ENCODE data around the gene TCP1. TPM values are rescaled to one million over a fixed set of nuclear protein-coding genes. Genes with fewer than 3 reads are reported as not detected.

Gene TCP1
- total and polyA plus RNA-seq, 2 of the 8 experiments (the other 6 are each of a cell fraction or from before 2014, with no cell fraction given) = 117 to 348 TPM

DNA sequence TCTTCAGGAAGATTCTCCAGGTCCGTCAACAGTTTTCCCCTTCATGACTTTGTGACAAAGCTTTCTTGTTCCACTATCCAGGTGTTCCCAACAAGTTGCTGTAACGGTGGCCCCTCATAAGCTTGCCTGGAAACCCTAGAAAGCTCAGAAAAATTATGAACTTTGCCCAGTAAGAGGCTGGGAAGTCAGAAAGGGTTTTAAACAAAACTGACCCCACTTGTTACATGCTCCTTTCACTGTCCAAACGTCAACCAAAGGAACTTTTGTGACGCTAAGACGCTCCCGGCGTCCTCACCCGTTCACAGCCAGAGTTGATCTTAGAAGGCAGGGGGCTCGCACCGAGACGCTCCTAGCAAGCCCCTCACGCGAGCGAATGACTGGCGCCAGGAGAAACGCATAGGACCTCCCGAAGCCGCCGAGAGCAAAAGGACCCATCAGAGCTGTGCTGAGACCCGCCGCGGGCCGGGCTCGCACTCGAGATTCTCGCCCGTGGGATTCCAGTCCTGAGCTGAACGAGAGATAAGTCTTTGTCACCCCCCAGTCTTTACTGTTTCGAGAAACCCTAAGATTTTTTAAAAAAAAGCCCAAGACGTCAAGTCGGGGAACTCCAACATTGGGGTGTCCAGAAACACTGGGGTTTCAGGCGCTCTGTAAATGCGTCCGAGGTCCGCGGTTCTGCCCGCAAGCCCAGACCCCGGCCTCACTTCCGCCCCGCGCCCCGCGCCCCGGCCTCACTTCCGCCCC is 28.1 kb downstream of the TCP1 start:
- H3K4me2 ChIP-seq (ENCODE audit: insufficient read depth in 1 of 2, low read depth in 2 of 2, low read length in 2 of 2) = peak overlapping the region; percentile 71 to 90
- H3K79me1 ChIP-seq (ENCODE audit: low read depth, low read length) = peaks cover 7% of the 10 kb centered on the region; the same call in 1 of the 2 replicates
- peak overlapping the region; percentile 48 to 68 (median 58) for H3K9ac ChIP-seq (replicated peaks in 1 of 4; ENCODE audit: extremely low read depth in 1 of 4, low read depth in 3 of 4, low read length in 3 of 4)
- H2BK12ac ChIP-seq (ENCODE audit: low read depth, low read length) = peak overlapping the region; percentile 97
- H3K18ac ChIP-seq (ENCODE audit: extremely low read depth, low read length) = peak overlapping the region; percentile 68
- ChIA-PET CTCF (ENCODE audit: partially characterized antibody) (interaction anchor here (1.2 to 1.7 kb wide), 3 partner anchors 35 to 311 kb away, joined by 3 to 6 read pairs (median 3); no protein-coding TSS in a partner anchor), POLR2A (ENCODE audit: partially characterized antibody) (interaction anchor here (0.5 to 6.0 kb wide), 14 partner anchors 9 to 225 kb away, joined by 3 to 86 read pairs (median 10); partner anchors contain the start of genes MRPL18, SOD2, TCP1 and WTAP)
- FAIRE-seq = no peak
- peak in 1 of 2 experiments; percentile 59 for DNase-seq (ENCODE audit: low read depth in 1 of 2, low spot score in 2 of 2)
- H3K23me2 ChIP-seq (ENCODE audit: low read depth, low read length) = peaks cover 11% of the 10 kb centered on the region
- H3K27me3 ChIP-seq (replicated peaks in 1 of 4; ENCODE audit: control insufficient read depth in 3 of 4, extremely low read depth in 1 of 4, insufficient read depth in 3 of 4, low read length in 3 of 4) = no peaks in the 10 kb centered on the region
- H2AFZ ChIP-seq (ENCODE audit: low read length) = no peak overlapping the region
- peak overlapping the region; percentile 73 for H4K5ac ChIP-seq (ENCODE audit: insufficient read length, low read depth, low read length)
- peaks cover 3 to 56% (median 24%) of the 10 kb centered on the region in 4 experiments; a peak in 7 of 8 replicates for H3K36me3 ChIP-seq (ENCODE audit: control insufficient read depth in 2 of 4, insufficient read depth in 4 of 4, low read length in 3 of 4)
- H2BK120ac ChIP-seq (replicated peaks; ENCODE audit: low read depth, low read length) = no peak overlapping the region
- peaks cover 6 to 15% (median 12%) of the 10 kb centered on the region in 4 experiments; a peak in 6 of 7 replicates for H3K4me1 ChIP-seq (replicated peaks in 1 of 4; ENCODE audit: control insufficient read depth in 3 of 4, insufficient read depth in 4 of 4, low read length in 3 of 4)
- no peak overlapping the region for H3K23ac ChIP-seq (ENCODE audit: insufficient read length)
- H4K20me1 ChIP-seq (replicated peaks in 1 of 2; ENCODE audit: control insufficient read depth in 1 of 2, insufficient read depth in 2 of 2, low read length in 2 of 2) = peaks cover 0 to 2% of the 10 kb centered on the region in 2 experiments
- H3K9me3 ChIP-seq (ENCODE audit: insufficient read depth in 2 of 2, low read depth in 1 of 2, low read length in 1 of 2) = no peaks in the 10 kb centered on the region
- H2BK5ac ChIP-seq (ENCODE audit: low read depth, low read length) = peak overlapping the region; percentile 88
- H3K4me3 ChIP-seq (ENCODE audit: extremely low read depth in 1 of 4, insufficient read depth in 2 of 4, low read depth in 3 of 4, low read length in 4 of 4) = peak overlapping the region; percentile 47 to 98 (median 72)
- no peak for TF ChIP-seq YY1 (IDR thresholded peaks at IDR 0.05; ENCODE audit: low read depth, low read length)
- TF ChIP-seq TAF7 (optimal IDR thresholded peaks at IDR 0.05; ENCODE audit: borderline replicate concordance, low read depth, low read length) = peak; percentile 10
- TF ChIP-seq, protein P1, sequence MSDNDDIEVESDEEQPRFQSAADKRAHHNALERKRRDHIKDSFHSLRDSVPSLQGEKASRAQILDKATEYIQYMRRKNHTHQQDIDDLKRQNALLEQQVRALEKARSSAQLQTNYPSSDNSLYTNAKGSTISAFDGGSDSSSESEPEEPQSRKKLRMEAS (IDR thresholded peaks at IDR 0.05) = no peak
- peak in 1 of 2 experiments; percentile 13; a peak in 1 of 3 replicates for TF ChIP-seq POLR2A (IDR thresholded peaks at IDR 0.05; ENCODE audit: control extremely low read depth in 1 of 2, low read depth in 2 of 2, low read length in 2 of 2)
- peak; percentile 52 for TF ChIP-seq ASH2L (IDR thresholded peaks at IDR 0.05; ENCODE audit: low read length)
- TF ChIP-seq KDM4A (IDR thresholded peaks at IDR 0.05; ENCODE audit: low read depth, low read length, severe bottlenecking) = peak; percentile 3
- H2AK5ac ChIP-seq (ENCODE audit: low read depth, low read length) = 0 out of 2 replicates have a peak overlapping the region, but pooled peaks have one; percentile 58
- H3K27ac ChIP-seq (ENCODE audit: low read depth, low read length) = peak overlapping the region; percentile 81
- H2BK15ac ChIP-seq (ENCODE audit: low read length) = 0 out of 2 replicates have a peak overlapping the region, but pooled peaks have one; percentile 8
- no peak overlapping the region for H3K4ac ChIP-seq (replicated peaks; ENCODE audit: insufficient read length, low read depth, low read length)
- peak overlapping the region; percentile 79 for H4K91ac ChIP-seq (replicated peaks; ENCODE audit: insufficient read length, low read length)
- no peak overlapping the region for H2BK20ac ChIP-seq (ENCODE audit: low read length)
- H4K8ac ChIP-seq (ENCODE audit: extremely low read depth, insufficient read depth, low read length) = peak overlapping the region; percentile 48; the same call in 1 of the 2 replicates
- peak overlapping the region; percentile 54 for H3K56ac ChIP-seq (replicated peaks; ENCODE audit: insufficient read length, low read depth, low read length)
- no peak overlapping the region for H3K14ac ChIP-seq (ENCODE audit: insufficient read length)
- WGBS, 2 experiments (ENCODE audit: extremely low coverage in 1 of 2, insufficient coverage in 1 of 2, insufficient read length in 1 of 2, insufficient replicate concordance in 2 of 2, low coverage in 1 of 2, low lambda C conversion rate in 2 of 2, missing lambda C conversion rate in 1 of 2) = 55% methylated on average over 30 of the region's 45 CpGs; no CpG with 5 or more reads in 1 of the 2 experiments
- peaks cover 0 to 15% of the 10 kb centered on the region in 2 experiments; a peak in 2 of 4 replicates for H3K79me2 ChIP-seq (ENCODE audit: control insufficient read depth in 1 of 2, insufficient read depth in 2 of 2, low read length in 2 of 2)
